ENCODE data around the gene TMEM132D. TPM values are rescaled to one million over a fixed set of nuclear protein-coding genes. Genes with fewer than 3 reads are reported as not detected.
A peak's percentile ranks its signal among the peaks of the same experiment; 100 is the strongest.

TMEM132D gene
- total and polyA plus RNA-seq, 2 of the 8 experiments (the other 6 are each of a cell fraction or from before 2014, with no cell fraction given): 3.5 to 10.1 TPM

- no peak overlapping the region for H3K23ac ChIP-seq (ENCODE audit: insufficient read length)
- no peaks in the 10 kb centered on the region for H3K79me2 ChIP-seq (ENCODE audit: control insufficient read depth in 1 of 2, insufficient read depth in 2 of 2, low read length in 2 of 2)
- H3K4me3 ChIP-seq (ENCODE audit: extremely low read depth in 1 of 4, insufficient read depth in 2 of 4, low read depth in 3 of 4, low read length in 4 of 4): no peak overlapping the region
- 0 out of 2 replicates have a peak overlapping the region, but pooled peaks have one; percentile 15 for H3K18ac ChIP-seq (ENCODE audit: extremely low read depth, low read length)
- no peak overlapping the region for H4K8ac ChIP-seq (ENCODE audit: extremely low read depth, insufficient read depth, low read length)
- 85% methylated on average over 13 of the region's 17 CpGs; no CpG with 5 or more reads in 1 of the 2 experiments for WGBS, 2 experiments (ENCODE audit: extremely low coverage in 1 of 2, insufficient coverage in 1 of 2, insufficient read length in 1 of 2, insufficient replicate concordance in 2 of 2, low coverage in 1 of 2, low lambda C conversion rate in 2 of 2, missing lambda C conversion rate in 1 of 2)
- H3K4ac ChIP-seq (replicated peaks; ENCODE audit: insufficient read length, low read depth, low read length): no peak overlapping the region
- no peak overlapping the region for H3K56ac ChIP-seq (replicated peaks; ENCODE audit: insufficient read length, low read depth, low read length)
- no peak overlapping the region for H2BK120ac ChIP-seq (replicated peaks; ENCODE audit: low read depth, low read length)
- no peak overlapping the region for H2AFZ ChIP-seq (ENCODE audit: low read length)
- H2BK15ac ChIP-seq (ENCODE audit: low read length): 0 out of 2 replicates have a peak overlapping the region, but pooled peaks have one; percentile 53
- peaks cover 2 to 22% (median 10%) of the 10 kb centered on the region in 4 experiments for H3K4me1 ChIP-seq (replicated peaks in 1 of 4; ENCODE audit: control insufficient read depth in 3 of 4, insufficient read depth in 4 of 4, low read length in 3 of 4)
- H3K23me2 ChIP-seq (ENCODE audit: low read depth, low read length): no peaks in the 10 kb centered on the region
- peaks cover 0 to 2% of the 10 kb centered on the region in 2 experiments; a peak in 1 of 4 replicates for H3K9me3 ChIP-seq (ENCODE audit: insufficient read depth in 2 of 2, low read depth in 1 of 2, low read length in 1 of 2)
- H4K5ac ChIP-seq (ENCODE audit: insufficient read length, low read depth, low read length): no peak overlapping the region
- H2BK5ac ChIP-seq (ENCODE audit: low read depth, low read length): no peak overlapping the region
- DNase-seq (ENCODE audit: low read depth in 1 of 2, low spot score in 2 of 2) (no peak), FAIRE-seq (no peak)
- H3K4me2 ChIP-seq (ENCODE audit: insufficient read depth in 1 of 2, low read depth in 2 of 2, low read length in 2 of 2): no peak overlapping the region
- no peaks in the 10 kb centered on the region for H4K20me1 ChIP-seq (replicated peaks in 1 of 2; ENCODE audit: control insufficient read depth in 1 of 2, insufficient read depth in 2 of 2, low read length in 2 of 2)
- no peak overlapping the region for H2BK20ac ChIP-seq (ENCODE audit: low read length)
- no peak overlapping the region for H2AK5ac ChIP-seq (ENCODE audit: low read depth, low read length)
- peak overlapping the region; percentile 84; the same call in 1 of the 2 replicates for H2BK12ac ChIP-seq (ENCODE audit: low read depth, low read length)
- H4K91ac ChIP-seq (replicated peaks; ENCODE audit: insufficient read length, low read length): no peak overlapping the region
- no peak overlapping the region for H3K9ac ChIP-seq (replicated peaks in 1 of 4; ENCODE audit: extremely low read depth in 1 of 4, low read depth in 3 of 4, low read length in 3 of 4)
- no peak for TF ChIP-seq RNF2 (IDR thresholded peaks at IDR 0.05; ENCODE audit: borderline replicate concordance, low read depth, low read length, missing control alignments, poor library complexity, severe bottlenecking)
- TF ChIP-seq SIX5 (IDR thresholded peaks at IDR 0.05; ENCODE audit: low read depth, low read length): no peak
- TF ChIP-seq SUZ12 (IDR thresholded peaks at IDR 0.05; ENCODE audit: low read length): no peak
- no peak overlapping the region for H3K14ac ChIP-seq (ENCODE audit: insufficient read length)
- no peaks in the 10 kb centered on the region for H3K79me1 ChIP-seq (ENCODE audit: low read depth, low read length)
- ChIA-PET POLR2A (ENCODE audit: partially characterized antibody) (no interaction called here), CTCF (ENCODE audit: partially characterized antibody) (no interaction called here)
- no peak overlapping the region for H3K27ac ChIP-seq (ENCODE audit: low read depth, low read length)
- no peaks in the 10 kb centered on the region for H3K36me3 ChIP-seq (ENCODE audit: control insufficient read depth in 2 of 4, insufficient read depth in 4 of 4, low read length in 3 of 4)
- no peaks in the 10 kb centered on the region for H3K27me3 ChIP-seq (replicated peaks in 1 of 4; ENCODE audit: control insufficient read depth in 3 of 4, extremely low read depth in 1 of 4, insufficient read depth in 3 of 4, low read length in 3 of 4)
Measured at GRCh38 chr12:129337413-129337812, 566.4 kb downstream of the TMEM132D start.

Data from H1 (cell line).